GM08714 (cell line): ENCODE measurements around the gene ELL2.
A peak's percentile ranks its signal among the peaks of the same experiment; 100 is the strongest.

Source experiments
- H3K4me3 ChIP-seq: fragments of 200-500 bp; sonication (Bioruptor generic); 2 replicates; pipeline ENCODE4 v1.5.1; 2014; ENCODE audit warnings: mild to moderate bottlenecking, low read length, inconsistent platforms
- ZNF274 ChIP-seq: IDR thresholded peaks from 2 replicates; pipeline ENCODE4 v1.6.1; 2012; ENCODE audit warnings: mild to moderate bottlenecking, low read depth, low read length

Gene ELL2

GRCh38 chr5:95868136-95868535 lies 93.5 kb downstream of the ELL2 start:
- no peak overlapping the region for H3K4me3 ChIP-seq
- no peak for TF ChIP-seq ZNF274

- TF ChIP-seq ZNF274 = no peak
- no peak overlapping the region for H3K4me3 ChIP-seq
Measured at GRCh38 chr5:95866435-95867040, 95.1 kb downstream of the ELL2 start.

- TF ChIP-seq ZNF274 = no peak
- no peak overlapping the region for H3K4me3 ChIP-seq
Measured at GRCh38 chr5:95864944-95865504, 96.6 kb downstream of the ELL2 start.

GRCh38 chr5:95864456-95864855 lies 97.2 kb downstream of the ELL2 start:
- H3K4me3 ChIP-seq = no peak overlapping the region
- TF ChIP-seq ZNF274 = no peak

- no peak for TF ChIP-seq ZNF274
- no peak overlapping the region for H3K4me3 ChIP-seq
Measured at GRCh38 chr5:95863383-95863757, 98.3 kb downstream of the ELL2 start.

- TF ChIP-seq ZNF274 = no peak
- no peak overlapping the region for H3K4me3 ChIP-seq
Measured at GRCh38 chr5:95862671-95863382, 98.8 kb downstream of the ELL2 start.

GRCh38 chr5:95861864-95862561 lies 99.6 kb downstream of the ELL2 start:
- TF ChIP-seq ZNF274 = no peak
- peak overlapping the region; percentile 44; the same call in 1 of the 2 replicates for H3K4me3 ChIP-seq

GRCh38 chr5:95861221-95861863 lies 100.3 kb downstream of the ELL2 start:
- peak overlapping the region; percentile 44; the same call in 1 of the 2 replicates for H3K4me3 ChIP-seq

GRCh38 chr5:95859661-95860060 lies 102.0 kb downstream of the ELL2 start:
- no peak overlapping the region for H3K4me3 ChIP-seq
- no peak for TF ChIP-seq ZNF274

More at GRCh38 chr5:95861221-95861863, 100.3 kb downstream of the ELL2 start:
- no peak for TF ChIP-seq ZNF274

GRCh38 chr5:95858661-95859595 lies 102.7 kb downstream of the ELL2 start:
- no peak overlapping the region for H3K4me3 ChIP-seq
- TF ChIP-seq ZNF274 = no peak

GRCh38 chr5:95858023-95858461 lies 103.6 kb downstream of the ELL2 start:
- no peak overlapping the region for H3K4me3 ChIP-seq
- TF ChIP-seq ZNF274 = no peak

GRCh38 chr5:95857185-95857945 lies 104.3 kb downstream of the ELL2 start:
- H3K4me3 ChIP-seq = no peak overlapping the region
- no peak for TF ChIP-seq ZNF274

- H3K4me3 ChIP-seq = no peak overlapping the region
- no peak for TF ChIP-seq ZNF274
Measured at GRCh38 chr5:95856501-95856981, 105.1 kb downstream of the ELL2 start.
